Right ventricle myocardium superior (tissue), 1 donor: ENCODE measurements around the gene SLC50A1. TPM values are rescaled to one million over a fixed set of nuclear protein-coding genes. Genes with fewer than 3 reads are reported as not detected.

Source experiments
- ATAC-seq: fragments of 200-7000 bp; cut with Tn5 transposase; one replicate; pipeline ENCODE4 v1.9.1; 2020; ENCODE audit warnings: mild to moderate bottlenecking; ENCODE audit not compliant: poor library complexity
- DNase-seq: peaks from one replicate; pipeline ENCODE4 v3.0.0-alpha.2; 2020
- intact Hi-C: fragments of 100-400 bp; cut with DNase I; formaldehyde crosslinking; loops from one replicate; pipeline ENCODE4 v1.11.2; 2022
- total RNA-seq: library from RNA; stranded (reverse); fragmentation: NEBNext Ultra II Directional; extraction: Animal tissue kit (Norgen Biotek cat#: 25700); gene quantifications from one replicate; pipeline ENCODE4 v1.2.1, GENCODE V29; 2021
- donor health status: DM: no; HTN: yes; CAD: no; lungs with severe emphysema.

SLC50A1 gene
- total RNA-seq, 1 donor from 2014 or later, result 7.1 TPM

DNA sequence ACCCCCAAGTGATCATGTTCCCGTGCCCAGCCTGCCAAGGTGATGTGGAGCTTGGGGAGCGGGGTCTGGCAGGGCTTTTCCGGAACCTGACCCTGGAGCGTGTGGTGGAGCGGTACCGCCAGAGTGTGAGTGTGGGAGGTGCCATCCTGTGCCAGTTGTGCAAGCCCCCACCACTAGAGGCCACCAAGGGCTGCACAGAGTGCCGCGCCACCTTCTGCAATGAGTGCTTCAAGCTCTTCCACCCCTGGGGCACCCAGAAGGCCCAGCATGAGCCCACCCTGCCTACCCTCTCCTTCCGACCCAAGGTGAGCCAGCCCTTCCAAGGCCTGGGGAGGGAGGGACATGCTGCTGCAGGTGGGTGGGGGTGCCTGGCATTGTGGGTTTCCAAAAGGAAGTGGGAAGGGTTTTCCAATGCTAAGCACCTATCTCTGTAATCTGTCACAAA is 40.3 kb downstream of the SLC50A1 start:
- ATAC-seq (no peak), DNase-seq (no peak)
- intact Hi-C loops, result no loop called here

DNA sequence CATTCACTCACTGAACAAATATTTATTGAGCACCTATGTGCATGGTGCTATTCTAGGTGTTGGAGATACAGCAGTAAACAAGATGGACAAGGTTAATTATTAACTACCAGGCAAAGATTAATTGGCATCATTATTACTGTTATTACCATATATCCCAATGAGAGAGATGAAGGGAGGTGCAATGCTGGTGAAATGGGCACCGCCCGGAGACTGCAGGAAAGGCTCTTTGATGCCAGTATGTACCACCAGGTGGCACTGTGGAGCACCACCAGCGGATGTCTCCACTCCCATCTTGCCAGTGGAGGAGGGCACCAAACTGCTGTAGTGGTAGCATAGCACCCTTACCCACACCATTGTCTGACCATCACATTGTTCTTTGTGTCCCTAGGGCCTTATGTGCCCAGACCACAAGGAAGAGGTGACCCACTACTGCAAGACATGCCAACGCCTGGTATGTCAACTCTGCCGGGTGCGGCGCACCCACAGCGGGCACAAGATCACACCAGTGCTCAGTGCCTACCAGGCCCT is 41.0 kb downstream of the SLC50A1 start:
- intact Hi-C loops, result no loop called here
- DNase-seq (peak; percentile 89), ATAC-seq (peak; percentile 58)

DNA sequence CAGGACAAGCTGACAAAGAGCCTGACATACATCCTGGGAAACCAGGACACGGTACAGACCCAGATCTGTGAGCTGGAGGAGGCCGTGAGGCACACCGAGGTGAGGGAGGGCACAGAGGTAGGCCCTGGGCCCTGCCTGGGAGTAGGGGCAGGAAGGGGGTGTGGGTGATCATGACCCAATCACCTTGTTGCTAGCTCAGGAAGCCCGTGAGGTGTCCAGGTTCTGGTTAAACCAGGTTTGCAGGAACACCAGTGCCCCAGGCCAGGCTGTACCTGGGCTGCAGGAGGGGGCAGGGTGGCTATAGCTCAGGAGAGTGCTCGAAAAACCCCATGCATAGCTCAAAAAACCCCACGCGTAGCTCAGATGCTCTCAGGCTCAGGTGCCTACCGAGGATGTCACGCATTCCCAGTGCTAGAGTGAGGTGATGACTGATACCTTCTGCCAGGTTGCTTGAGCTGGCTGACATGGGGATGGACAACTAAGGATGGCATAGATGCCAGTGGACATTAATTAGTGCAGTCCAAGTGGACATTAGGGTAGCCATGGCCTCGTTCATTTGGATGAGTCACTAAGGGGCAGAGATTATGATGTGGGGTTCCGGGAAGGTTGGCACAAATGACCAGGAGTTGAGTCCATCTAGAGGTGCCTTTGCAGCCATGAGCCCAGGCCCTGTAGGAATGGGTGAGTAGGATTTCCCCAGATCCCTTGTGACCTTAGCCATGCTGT is 41.7 kb downstream of the SLC50A1 start:
- intact Hi-C loops, result no loop called here
- ATAC-seq, result no peak
- DNase-seq, result no peak

DNA sequence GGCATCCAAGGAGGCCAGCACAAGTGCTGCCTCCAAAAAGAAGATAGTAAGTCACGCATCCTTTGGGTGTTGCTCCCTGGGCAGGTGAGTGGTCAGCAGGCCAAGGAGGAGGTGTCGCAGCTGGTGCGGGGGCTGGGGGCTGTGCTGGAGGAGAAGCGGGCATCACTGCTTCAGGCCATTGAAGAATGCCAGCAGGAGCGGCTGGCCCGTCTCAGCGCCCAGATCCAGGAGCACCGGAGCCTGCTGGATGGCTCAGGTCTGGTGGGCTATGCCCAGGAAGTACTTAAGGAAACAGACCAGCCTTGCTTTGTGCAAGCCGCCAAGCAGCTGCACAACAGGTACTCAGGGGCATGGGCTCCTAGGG is 42.2 kb downstream of the SLC50A1 start:
- ATAC-seq (no peak), DNase-seq (no peak)
- intact Hi-C loops, result no loop called here

DNA sequence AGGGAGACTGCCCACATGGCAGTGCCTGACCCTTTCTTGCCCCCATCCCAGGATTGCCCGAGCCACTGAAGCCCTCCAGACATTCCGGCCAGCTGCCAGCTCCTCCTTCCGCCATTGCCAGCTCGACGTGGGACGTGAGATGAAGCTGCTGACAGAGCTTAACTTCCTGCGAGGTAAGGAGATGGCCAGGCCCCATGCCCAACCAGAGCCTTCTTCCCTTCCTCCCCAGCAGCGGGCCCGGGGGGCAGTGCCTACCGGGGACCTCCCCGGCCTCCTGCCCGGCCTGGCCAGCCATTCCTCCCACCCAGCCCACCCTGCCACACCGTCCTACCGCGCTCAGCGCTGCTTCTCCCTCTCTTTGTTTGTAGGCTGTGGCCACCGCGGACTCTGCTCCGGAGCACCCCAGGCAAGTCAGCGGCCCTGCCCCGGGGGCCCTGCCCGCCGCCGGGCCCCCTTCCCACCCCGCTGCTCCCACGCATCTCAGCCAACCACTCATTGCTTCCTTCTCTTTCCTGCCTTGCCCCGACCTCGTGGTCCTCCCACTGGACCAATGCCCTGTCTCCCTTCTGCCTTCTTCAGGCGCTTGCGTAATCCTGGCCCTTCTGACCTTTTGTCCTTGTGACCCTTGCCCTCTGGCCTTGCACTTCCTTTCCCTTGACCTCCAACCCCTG is 42.9 kb downstream of the SLC50A1 start:
- ATAC-seq, result no peak
- DNase-seq, result no peak
- intact Hi-C loops, result no loop called here

DNA sequence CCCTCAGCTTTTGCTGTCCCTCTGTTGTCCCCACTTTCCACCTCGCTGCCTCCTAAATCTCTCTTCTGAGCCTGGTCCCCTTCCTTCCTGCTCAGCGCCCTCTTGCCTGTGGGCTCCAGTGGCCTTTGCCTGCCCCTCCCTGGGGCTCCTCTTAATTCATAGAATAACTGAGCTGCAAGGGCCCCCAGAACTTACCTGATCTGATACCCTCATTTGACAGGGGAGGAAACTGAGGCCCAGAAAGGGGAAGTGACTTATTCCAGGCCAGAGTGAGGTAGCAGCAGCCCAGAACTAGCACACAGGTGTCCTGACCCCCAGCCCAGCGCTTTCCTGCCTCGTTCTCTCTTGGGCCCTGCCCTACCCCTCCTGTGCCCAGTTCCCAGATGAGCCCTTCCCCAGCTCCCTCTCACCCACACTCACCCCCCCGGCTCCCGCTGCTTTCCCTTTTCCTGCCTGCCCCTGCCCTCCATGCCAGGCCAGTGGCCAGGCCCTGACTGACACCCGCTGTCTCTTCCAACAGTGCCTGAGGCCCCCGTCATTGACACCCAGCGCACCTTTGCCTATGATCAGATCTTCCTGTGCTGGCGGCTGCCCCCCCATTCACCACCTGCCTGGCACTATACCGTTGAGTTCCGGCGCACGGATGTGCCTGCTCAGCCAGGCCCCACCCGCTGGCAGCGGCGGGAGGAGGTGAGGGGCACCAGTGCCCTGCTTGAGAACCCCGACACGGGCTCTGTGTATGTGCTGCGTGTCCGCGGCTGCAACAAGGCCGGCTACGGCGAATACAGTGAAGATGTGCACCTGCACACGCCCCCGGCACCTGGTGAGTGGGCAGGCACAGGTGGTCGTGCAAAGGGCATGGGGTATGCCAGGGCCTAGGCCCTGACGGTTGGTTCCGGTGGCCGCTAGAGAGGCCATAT is 43.7 kb downstream of the SLC50A1 start:
- no peak for ATAC-seq
- DNase-seq, result no peak

DNA sequence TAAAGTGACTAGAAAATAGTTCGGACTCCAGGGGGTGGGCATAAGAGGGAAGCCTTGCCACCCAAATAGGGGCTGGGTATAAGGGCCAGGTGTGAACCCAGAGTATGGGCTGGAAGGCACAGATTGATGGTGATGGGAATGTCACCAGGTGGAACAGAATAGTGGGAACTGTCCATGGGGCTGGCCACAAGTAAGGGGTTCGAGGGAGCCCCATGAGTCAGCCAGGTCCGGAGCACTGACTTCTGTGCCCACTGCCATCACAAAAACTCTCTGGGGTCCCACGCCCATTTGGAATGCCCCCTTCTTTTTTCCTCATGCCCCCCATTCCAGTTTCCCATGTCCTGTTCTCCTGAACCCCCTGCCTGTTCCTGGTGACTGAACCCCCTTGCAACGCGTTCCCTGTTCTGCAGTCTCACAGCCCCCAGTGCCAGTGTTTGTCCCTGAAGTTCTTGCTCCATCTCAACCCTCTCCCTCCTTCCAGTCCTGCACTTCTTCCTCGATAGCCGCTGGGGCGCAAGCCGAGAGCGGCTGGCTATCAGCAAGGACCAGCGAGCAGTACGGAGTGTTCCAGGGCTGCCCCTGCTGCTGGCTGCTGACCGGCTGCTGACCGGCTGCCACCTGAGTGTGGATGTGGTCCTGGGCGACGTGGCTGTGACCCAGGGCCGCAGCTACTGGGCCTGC is 45.9 kb downstream of the SLC50A1 start:
- peak; percentile 29 for DNase-seq
- intact Hi-C loops, result no loop called here
- no peak for ATAC-seq

More for the DNA sequence above, 43.7 kb downstream of the SLC50A1 start:
- intact Hi-C loops, result no loop called here

DNA sequence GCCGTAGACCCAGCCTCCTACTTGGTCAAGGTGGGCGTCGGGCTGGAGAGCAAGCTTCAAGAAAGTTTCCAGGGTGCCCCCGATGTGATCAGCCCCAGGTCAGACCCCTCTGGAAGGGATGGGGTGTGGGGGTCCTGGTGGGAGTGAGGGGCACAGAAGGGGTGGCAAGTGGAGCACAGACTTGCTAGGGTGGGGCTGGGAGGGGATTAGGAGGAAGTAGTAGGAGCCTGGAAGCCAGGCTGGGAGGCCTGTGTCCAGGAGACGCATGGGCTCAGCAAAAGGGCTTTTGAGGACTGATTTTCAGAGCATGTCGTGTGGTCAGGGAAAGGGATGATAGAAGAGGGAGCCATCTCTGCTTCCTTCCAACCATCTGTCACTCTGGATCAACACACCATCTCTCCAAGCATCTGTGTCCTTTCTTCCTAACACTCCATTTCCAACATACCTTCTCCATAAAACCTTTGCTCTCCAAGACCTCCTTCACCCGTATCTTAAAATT is 46.4 kb downstream of the SLC50A1 start:
- intact Hi-C loops, result no loop called here
- no peak for DNase-seq
- no peak for ATAC-seq

DNA sequence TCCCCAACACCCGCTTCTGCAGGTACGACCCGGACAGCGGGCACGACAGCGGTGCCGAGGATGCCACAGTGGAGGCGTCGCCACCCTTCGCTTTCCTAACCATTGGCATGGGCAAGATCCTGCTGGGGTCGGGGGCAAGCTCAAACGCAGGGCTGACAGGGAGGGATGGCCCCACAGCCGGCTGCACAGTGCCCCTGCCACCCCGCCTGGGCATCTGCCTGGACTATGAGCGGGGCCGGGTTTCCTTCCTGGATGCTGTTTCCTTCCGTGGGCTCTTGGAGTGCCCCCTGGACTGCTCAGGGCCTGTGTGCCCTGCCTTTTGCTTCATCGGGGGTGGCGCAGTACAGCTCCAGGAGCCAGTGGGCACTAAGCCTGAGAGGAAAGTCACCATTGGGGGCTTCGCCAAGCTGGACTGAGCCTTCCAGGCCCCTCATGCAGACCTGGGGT is 48.1 kb downstream of the SLC50A1 start:
- DNase-seq, result peak; percentile 39
- ATAC-seq, result no peak
- intact Hi-C loops, result no loop called here

DNA sequence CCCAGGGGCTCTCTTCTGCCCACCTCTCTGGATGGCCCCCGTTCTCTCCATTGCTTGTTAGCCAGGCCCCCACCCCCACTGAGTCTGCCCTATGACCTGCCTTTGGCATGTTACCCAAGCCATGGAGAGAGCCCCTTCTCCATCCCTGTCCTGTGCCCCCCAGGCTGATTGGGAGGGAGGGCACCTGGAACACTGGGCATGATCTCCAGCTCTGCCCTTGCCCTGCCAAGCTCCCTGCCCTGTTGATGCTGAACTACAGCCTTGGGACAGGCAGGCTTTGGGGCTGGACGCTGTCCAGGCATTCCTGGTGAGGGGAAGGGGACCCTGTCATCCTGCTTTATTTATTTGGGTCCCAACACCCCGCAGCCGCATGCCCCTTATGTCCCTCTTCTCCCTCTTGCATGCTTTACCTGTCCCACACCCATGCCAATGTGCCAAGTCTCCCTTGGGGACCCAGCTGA is 48.7 kb downstream of the SLC50A1 start:
- ATAC-seq, result no peak
- intact Hi-C loops, result no loop called here

DNA sequence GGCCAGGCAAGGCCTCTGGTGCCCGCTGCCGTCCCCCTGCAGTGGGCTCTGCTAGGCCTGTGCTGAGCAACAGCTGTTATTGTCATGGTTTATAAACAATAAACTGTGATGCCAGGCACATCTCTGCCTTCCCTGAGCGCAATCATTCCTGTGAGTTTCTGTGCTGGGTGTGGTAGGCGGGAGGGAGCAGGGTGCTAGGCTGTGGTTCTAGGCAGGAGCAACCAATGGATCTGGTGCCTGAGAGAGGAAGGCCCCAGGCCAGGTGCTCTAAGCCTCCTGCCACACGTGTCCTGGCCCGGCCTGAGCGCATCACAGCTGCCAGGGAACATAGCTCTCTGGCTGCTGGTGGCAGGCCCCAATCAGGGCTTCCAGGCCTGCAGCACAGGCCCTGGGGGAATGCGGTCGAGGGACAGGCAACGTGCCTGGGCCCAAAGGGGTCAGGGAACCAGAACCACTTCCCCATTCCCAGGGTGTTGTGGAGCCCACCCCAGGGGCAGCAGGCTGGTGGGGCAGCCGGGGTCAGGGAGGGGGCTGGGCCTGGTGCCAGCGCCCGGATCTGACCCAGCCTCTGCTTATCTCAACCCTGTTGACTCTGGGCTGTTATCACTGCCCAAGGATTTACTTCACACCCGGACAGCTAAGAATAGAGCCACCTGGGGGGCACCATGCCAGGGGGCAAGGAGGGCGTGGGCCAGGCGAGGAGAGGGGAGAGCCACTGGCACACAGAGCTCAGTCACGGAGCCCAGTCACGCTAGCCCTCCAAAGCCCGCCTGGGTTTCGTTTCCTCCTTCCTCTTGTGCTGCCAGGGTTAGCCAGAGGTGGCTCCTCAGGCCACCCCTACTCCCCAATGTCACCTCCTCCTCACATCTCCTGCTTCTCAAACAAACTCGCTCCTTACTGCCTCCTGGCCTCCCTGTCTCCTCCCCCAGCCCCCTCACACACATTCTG is 49.5 kb downstream of the SLC50A1 start:
- DNase-seq, result peak; percentile 63
- intact Hi-C loops, result no loop called here

More for the DNA sequence above, 48.7 kb downstream of the SLC50A1 start:
- no peak for DNase-seq

DNA sequence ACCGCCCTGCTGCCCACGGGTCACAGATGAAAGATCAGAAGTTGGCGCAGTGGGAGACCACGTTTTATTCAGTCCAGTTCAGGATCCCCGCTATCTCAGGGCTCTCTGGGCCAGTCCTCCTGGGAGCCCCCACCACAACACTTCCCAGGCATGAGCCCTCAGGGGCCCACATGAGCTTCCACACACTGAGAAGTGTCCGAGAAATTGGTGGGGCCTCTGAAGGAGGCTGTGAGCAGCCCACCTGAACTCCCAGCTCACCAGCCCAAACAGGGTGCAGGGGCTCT is 50.1 kb downstream of the SLC50A1 start:
- ATAC-seq (no peak), DNase-seq (peak; percentile 21)
- intact Hi-C loops, result no loop called here

More for the DNA sequence above, 49.5 kb downstream of the SLC50A1 start:
- ATAC-seq, result peak; percentile 82

DNA sequence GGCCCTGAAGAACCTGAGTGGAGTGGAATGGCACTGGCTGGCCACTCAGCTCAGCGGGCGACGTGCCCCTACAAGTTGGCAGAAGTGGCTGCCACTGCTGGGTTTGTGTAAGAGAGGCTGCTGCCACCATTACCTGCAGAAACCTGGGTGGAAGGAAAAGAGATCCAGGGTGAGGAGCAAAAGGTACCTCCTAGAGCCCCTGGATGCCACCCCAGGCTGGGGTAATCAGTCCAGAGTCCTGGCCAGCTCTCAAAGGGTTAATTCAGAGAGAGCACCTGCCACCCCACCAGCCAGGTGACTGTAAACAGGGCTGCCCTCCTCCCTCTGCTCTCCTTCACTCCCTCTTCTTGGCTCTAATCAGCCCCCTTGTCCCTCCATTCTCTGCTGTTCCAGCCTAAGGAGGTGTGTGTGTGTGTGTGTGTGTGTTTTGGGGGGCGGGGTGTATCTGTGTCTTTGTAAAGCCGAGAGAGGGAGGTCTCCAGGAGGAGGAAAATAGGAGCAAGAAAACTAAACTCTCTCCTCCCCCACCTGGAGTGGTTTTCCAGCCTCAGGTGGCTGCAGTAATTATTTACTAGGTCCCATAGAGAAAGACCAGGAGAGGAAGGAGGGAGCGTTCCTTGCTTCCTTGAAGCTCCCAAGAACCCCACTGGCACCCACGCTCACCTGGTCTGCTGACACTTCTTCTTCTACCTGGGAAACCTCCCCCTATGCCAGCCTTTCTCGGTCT is 50.6 kb downstream of the SLC50A1 start:
- no peak for DNase-seq
- no peak for ATAC-seq
- intact Hi-C loops, result no loop called here

DNA sequence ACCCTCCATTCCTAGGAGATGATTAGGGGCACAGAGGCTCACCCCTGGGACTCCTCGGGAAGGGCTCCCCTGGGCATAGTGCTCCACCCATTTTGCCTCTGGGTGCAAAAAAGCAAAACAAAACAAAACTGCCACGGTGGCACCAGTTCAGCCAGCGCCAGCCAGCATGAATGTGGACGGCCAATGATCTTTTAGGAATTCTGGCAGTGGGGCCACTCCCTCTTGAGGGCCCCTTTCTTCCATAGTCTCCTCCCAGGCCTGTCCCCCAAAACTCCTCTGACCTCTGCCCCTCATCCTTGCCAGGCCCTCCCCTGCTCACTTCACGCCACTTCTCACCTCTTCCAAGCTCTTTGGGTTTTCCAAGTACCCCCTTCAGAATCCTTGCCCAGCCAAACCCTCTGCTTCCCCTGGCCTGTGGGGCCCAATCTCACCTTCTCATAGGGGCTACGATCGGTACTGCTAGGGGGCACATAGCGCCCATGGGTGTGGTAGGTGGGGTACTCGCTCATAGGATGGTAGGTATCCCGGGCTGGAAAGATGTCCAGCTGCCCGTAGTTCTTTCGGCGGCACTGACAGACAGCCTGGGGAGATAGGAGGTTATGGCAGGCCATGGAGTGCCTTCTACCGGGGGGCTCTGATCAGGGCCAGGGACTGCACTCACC is 51.3 kb downstream of the SLC50A1 start:
- DNase-seq (peak; percentile 7), ATAC-seq (no peak)
- intact Hi-C loops, result no loop called here

DNA sequence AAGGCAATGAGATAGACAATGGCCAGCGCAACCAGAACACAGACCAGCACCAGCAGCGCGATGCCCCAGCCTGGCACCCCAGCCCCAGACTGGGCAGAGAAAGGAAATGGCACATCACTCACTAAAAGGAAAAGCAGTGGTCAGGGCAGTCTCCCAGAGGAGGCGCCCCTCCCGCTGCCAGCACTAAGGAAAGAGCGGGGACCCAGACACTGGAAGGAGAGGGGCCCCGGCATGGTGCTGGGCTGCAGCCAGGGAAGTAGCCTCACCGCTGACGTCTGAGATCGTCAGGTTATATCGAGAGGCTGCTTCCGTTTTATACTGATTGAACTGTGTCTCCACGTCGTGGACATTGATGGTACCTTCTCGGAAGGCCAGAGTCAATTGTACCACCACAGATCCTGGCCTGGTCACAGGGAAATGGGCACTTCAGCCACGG is 51.8 kb downstream of the SLC50A1 start:
- ATAC-seq, result no peak

DNA sequence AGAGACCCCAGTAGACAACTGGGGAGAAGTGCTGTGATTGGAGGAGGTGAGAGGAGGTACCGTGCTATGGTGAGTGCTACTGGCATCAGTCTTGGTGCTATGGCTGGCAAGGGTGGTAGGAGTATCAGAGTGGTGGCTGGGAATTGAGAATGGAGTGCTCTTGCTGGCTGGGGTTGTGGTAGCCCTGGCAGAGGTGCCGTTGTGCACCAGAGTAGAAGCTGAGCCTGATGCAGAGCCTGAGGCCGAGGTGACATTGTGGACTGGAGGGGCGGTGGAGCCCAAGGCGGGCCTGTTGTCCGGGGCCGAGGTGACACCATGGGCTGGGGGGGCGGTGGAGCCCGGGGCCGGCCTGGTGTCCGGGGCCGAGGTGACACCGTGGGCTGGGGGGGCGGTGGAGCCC is 52.6 kb downstream of the SLC50A1 start:
- intact Hi-C loops, result no loop called here
- ATAC-seq (no peak), DNase-seq (peak; percentile 17)

More for the DNA sequence above, 51.8 kb downstream of the SLC50A1 start:
- intact Hi-C loops, result no loop called here
- DNase-seq, result no peak
